Right lobe of liver (tissue), 6 donors: ENCODE results near the gene POLR1C. TPM values are rescaled to one million over a fixed set of nuclear protein-coding genes. Genes with fewer than 3 reads are reported as not detected.
A peak's percentile ranks its signal among the peaks of the same experiment; 100 is the strongest.
"Not testable (repeated sequence)": the region's sequence is repeated elsewhere in the genome, so short reads cannot be mapped to it uniquely, and the experiment has no call there.

Experiments used
- ATAC-seq, 4 donors: fragments of 200-7000 bp; cut with Tn5 transposase; one replicate each; pipeline ENCODE4 v1.9.1; 2020; ENCODE audit warnings: mild to moderate bottlenecking in 4 of 4, moderate library complexity in 4 of 4
- DNase-seq, 3 donors: peaks; one replicate each; pipeline ENCODE4 v3.0.0-alpha.2; 2020
- H3K27ac ChIP-seq, 3 donors: fragments of 200-600 bp; one replicate each; pipeline ENCODE4 v1.8.0; 2022
- H3K27me3 ChIP-seq, 2 donors: fragments of 200-600 bp; one replicate each; pipeline ENCODE4 v1.8.0; 2022
- H3K36me3 ChIP-seq, 4 donors: fragments of 200-600 bp; sonication (generic) in 1 of 4; one replicate each; pipeline versions ENCODE4 v1.5.1 to v1.8.0; 2017 to 2022; ENCODE audit warnings: control low read depth in 1 of 4
- H3K4me1 ChIP-seq, 4 donors: fragments of 200-600 bp; sonication (generic) in 1 of 4; one replicate each; pipeline versions ENCODE4 v1.5.1 to v1.8.0; 2017 to 2022; ENCODE audit warnings: control low read depth in 1 of 4
- H3K4me3 ChIP-seq, 3 donors: fragments of 200-600 bp; one replicate each; pipeline ENCODE4 v1.8.0; 2022
- H3K9me3 ChIP-seq, 4 donors: fragments of 200-600 bp; sonication (generic) in 1 of 4; one replicate each; pipeline versions ENCODE4 v1.5.1 to v1.8.0; 2017 to 2022; ENCODE audit warnings: control low read depth in 1 of 4
- POLR2A ChIP-seq: fragments of 450-650 bp; IDR thresholded peaks from one replicate; pipeline ENCODE4 v1.6.1; 2017; ENCODE audit warnings: antibody characterized with exemption, mild to moderate bottlenecking
- WGBS: methylation state at CpG from one replicate; pipeline ENCODE4 v1.1.6; 2018; ENCODE audit warnings: low coverage, low lambda C conversion rate; ENCODE audit not compliant: insufficient coverage; ENCODE audit errors: missing lambda C conversion rate; 5-methylcytosine and 5-hydroxymethylcytosine counted together
- intact Hi-C, 2 donors: fragments of 100-400 bp; cut with DNase I; formaldehyde crosslinking; loops; one replicate each; pipeline versions ENCODE4 v1.11.2 to v1.14.1; 2022
- long read RNA-seq: library from polyadenylated mRNA; unstranded; transcript quantifications from one replicate; pipeline ENCODE4 v2.0.0, GENCODE V29; 2019
- total RNA-seq, 6 experiments: library from RNA; depleted of rRNA in 2 of 6; stranded (reverse); fragments of >200 nt in 2 of 6; fragmentation: NEBNext Ultra II Directional in 3 of 6; extraction: Animal tissue kit (Norgen Biotek cat#: 25700) in 3 of 6; gene quantifications; one replicate each; pipeline versions ENCODE4 v1.1.0 to v1.2.4, GENCODE V29; 2016 to 2023
- TF ChIP-seq, protein P1 (sequence below), 4 donors: fragments of 200-600 bp in 3 of 4; fragments of 450-650 bp in 1 of 4; IDR thresholded peaks; one replicate each; pipeline versions ENCODE4 v1.5.1 to v1.8.0; 2016 to 2022; ENCODE audit warnings: antibody characterized with exemption in 4 of 4, mild to moderate bottlenecking in 2 of 4
- donor health status: DM: no; HTN: yes; CAD: no.
- donor health status: DM: no; HTN: no; CAD: no.
- donor health status: DM: no; HTN: no; CAD: no.
- donor health status: DM: no; HTN: yes; CAD: no.
- donor health status: DM: no; HTN: yes; CAD: no.

The POLR1C gene
- total RNA-seq: 10 to 100 TPM; 12.2 to 17.7 (median 14.1) TPM
- long read RNA-seq, partial matches to known transcripts: 0 of 3 reads
- long read RNA-seq, other reads (novel, unspliced or antisense): 1 of 3 reads

DNA sequence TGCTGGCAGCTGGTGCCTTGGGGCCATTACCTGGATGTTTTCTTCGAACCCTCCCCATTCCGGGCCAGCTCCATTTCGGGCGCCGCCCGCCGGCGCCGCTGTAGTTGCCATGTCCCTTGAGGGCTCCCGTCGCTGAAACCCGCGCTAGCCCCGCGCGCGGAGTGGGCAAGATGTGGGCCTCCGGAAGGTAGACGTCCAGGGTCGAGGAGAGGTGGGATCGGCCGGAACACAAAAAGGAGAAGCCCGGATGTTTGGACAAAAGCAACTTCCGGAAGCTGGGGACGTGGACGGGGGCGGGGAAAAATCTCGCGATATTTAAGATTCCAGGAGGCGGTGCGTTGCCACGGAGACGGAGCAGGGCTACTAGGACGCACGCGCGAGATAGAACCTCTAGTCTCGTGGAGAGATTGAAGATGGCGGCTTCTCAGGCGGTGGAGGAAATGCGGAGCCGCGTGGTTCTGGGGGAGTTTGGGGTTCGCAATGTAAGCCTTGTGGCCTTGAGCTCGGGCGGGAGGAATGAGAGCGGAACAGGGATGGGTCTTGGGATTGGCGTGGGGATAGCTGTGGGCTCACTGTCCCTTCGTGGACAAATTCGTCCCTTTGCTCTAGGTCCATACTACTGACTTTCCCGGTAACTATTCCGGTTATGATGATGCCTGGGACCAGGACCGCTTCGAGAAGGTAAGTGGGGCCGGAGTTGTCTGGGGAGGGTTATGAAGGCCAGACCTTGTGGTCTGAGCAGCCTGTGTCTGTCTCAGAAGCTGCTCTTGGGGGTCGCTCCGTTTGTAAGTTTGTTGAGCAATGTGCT is at the start of gene POLR1C, which contains the start of gene YIPF3:
POLR1C (plus strand) TSS at position 393 of the 808 bp plus-strand sequence; CDS start at position 414, 21 bp downstream.
YIPF3 (minus strand) TSS at position 230 of the 808 bp plus-strand sequence; CDS start at position 111, 119 bp downstream.
- TF ChIP-seq, protein P1, sequence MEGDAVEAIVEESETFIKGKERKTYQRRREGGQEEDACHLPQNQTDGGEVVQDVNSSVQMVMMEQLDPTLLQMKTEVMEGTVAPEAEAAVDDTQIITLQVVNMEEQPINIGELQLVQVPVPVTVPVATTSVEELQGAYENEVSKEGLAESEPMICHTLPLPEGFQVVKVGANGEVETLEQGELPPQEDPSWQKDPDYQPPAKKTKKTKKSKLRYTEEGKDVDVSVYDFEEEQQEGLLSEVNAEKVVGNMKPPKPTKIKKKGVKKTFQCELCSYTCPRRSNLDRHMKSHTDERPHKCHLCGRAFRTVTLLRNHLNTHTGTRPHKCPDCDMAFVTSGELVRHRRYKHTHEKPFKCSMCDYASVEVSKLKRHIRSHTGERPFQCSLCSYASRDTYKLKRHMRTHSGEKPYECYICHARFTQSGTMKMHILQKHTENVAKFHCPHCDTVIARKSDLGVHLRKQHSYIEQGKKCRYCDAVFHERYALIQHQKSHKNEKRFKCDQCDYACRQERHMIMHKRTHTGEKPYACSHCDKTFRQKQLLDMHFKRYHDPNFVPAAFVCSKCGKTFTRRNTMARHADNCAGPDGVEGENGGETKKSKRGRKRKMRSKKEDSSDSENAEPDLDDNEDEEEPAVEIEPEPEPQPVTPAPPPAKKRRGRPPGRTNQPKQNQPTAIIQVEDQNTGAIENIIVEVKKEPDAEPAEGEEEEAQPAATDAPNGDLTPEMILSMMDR (IDR thresholded peaks at IDR 0.05): no peak
- peak; percentile 28 for TF ChIP-seq POLR2A
- Histone ChIP-seq H3K9me3 (no peaks in the 10 kb centered on the region), H3K27me3 (no peaks in the 10 kb centered on the region), H3K4me1 (peaks cover 0 to 23% (median 10%) of the 10 kb centered on the region in 4 donors), H3K36me3 (peaks cover 5 to 64% (median 25%) of the 10 kb centered on the region in 4 donors), H3K4me3 (peak within 1 kb of the TSS; percentile 77 to 83 (median 77)), H3K27ac (peak within 1 kb of the TSS; percentile 63 to 71 (median 68))
- intact Hi-C loops: no loop called here
- ATAC-seq (peak; percentile 91 to 97 (median 96)), DNase-seq (peak; percentile 96 to 98 (median 97))
- under 1% methylated on average over 52 of the region's 57 CpGs for WGBS

- H3K9me3 ChIP-seq, H3K36me3 ChIP-seq, H3K27me3 ChIP-seq, H3K27ac ChIP-seq, H3K4me3 ChIP-seq, DNase-seq, intact Hi-C loops, ATAC-seq, H3K4me1 ChIP-seq: not testable (repeated sequence)
- WGBS: 50% methylated on average over 5 of the region's 5 CpGs
These were observed 49.6 kb upstream of the POLR1C start for GRCh38 chr6:43467265-43467664.

- no peaks in the 10 kb centered on the region for H3K27me3 ChIP-seq
These were observed 49.1 kb upstream of the POLR1C start for GRCh38 chr6:43467752-43468151.

GRCh38 chr6:43468240-43468639 is 48.6 kb upstream of the POLR1C start:
- H3K9me3 ChIP-seq: no peaks in the 10 kb centered on the region
- ATAC-seq (no peak), DNase-seq (no peak)
- H3K4me3 ChIP-seq: no peak overlapping the region
- no peaks in the 10 kb centered on the region for H3K27me3 ChIP-seq
- no peak for TF ChIP-seq POLR2A
- TF ChIP-seq, protein P1 (IDR thresholded peaks at IDR 0.05): no peak
- no peaks in the 10 kb centered on the region for H3K36me3 ChIP-seq
- no peaks in the 10 kb centered on the region for H3K4me1 ChIP-seq
- no peak overlapping the region for H3K27ac ChIP-seq
- 20% methylated on average over 1 of the region's 4 CpGs for WGBS
- intact Hi-C loops: no loop called here

More at GRCh38 chr6:43467752-43468151, 49.1 kb upstream of the POLR1C start:
- H3K4me1 ChIP-seq: no peaks in the 10 kb centered on the region
- no peaks in the 10 kb centered on the region for H3K36me3 ChIP-seq
- TF ChIP-seq, protein P1 (IDR thresholded peaks at IDR 0.05): no peak
- TF ChIP-seq POLR2A: no peak
- no peak for DNase-seq
- ATAC-seq: no peak
- intact Hi-C loops: no loop called here
- 70% methylated on average over 3 of the region's 4 CpGs for WGBS
- no peak overlapping the region for H3K27ac ChIP-seq
- no peaks in the 10 kb centered on the region for H3K9me3 ChIP-seq
- H3K4me3 ChIP-seq: no peak overlapping the region
